ENCODE measurements around the gene OR51V1. TPM values are rescaled to one million over a fixed set of nuclear protein-coding genes. Genes with fewer than 3 reads are reported as not detected.

OR51V1 gene
- polyA plus RNA-seq, 1 donor, result not detected

DNA sequence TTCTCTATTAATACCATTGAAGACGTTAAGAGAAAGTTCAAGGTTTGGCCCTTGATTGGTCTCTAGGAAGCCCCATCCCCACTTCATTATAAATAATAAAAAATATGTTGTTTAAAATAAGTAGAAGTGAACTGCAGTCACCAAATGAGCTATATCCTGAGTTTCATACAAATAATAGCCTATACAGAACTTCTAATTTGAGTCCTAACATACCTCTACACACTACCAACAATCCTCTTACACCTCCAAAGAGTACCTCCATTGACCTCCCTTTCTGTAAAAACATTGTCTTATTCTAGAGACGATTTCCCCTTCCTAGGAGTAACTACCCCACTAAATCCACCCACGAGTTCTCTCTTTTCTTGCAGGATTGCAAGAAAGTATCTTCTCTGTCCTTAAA is 41.0 kb upstream of the OR51V1 start:
- 100% methylated on average over 1 of the region's 3 CpGs for WGBS (ENCODE audit: insufficient coverage, low lambda C conversion rate)
- no peak overlapping the region for H3K27ac ChIP-seq (ENCODE audit: low read length)
- H3K36me3 ChIP-seq (ENCODE audit: control insufficient read depth, insufficient read depth, low read length), result no peaks in the 10 kb centered on the region
- no peak for DNase-seq
- no peaks in the 10 kb centered on the region for H3K4me1 ChIP-seq (ENCODE audit: control insufficient read depth, insufficient read depth, low read length)
- no peak overlapping the region for H3K4me3 ChIP-seq (ENCODE audit: low read length)
- H3K27me3 ChIP-seq (ENCODE audit: control insufficient read depth, insufficient read depth, low read length), result no peaks in the 10 kb centered on the region
- no peaks in the 10 kb centered on the region for H3K9me3 ChIP-seq (ENCODE audit: control insufficient read depth, low read depth, low read length)

DNA sequence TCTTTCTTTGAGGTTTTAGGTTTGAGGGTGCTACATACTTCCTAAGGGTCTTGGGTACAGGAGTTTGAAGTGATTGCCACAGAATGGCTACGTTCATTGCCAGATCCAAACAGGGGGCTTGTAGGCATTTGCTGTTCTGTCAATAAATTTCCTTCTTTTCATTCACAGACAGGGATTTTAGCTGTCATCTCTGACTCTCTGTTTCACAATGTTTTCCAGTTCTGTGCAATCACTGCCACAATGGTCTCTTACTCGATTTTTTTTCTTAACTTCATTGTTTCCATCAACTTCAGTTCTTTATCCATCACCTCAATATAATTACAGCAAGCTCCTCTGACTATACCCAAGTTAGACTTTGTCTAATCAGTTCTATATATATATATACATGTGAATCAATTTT is 40.0 kb upstream of the OR51V1 start:
- Histone ChIP-seq H3K27me3 (ENCODE audit: control insufficient read depth, insufficient read depth, low read length) (no peaks in the 10 kb centered on the region), H3K4me3 (ENCODE audit: low read length) (no peak overlapping the region), H3K36me3 (ENCODE audit: control insufficient read depth, insufficient read depth, low read length) (no peaks in the 10 kb centered on the region), H3K9me3 (ENCODE audit: control insufficient read depth, low read depth, low read length) (no peaks in the 10 kb centered on the region), H3K4me1 (ENCODE audit: control insufficient read depth, insufficient read depth, low read length) (no peaks in the 10 kb centered on the region), H3K27ac (ENCODE audit: low read length) (no peak overlapping the region)
- DNase-seq, result no peak
- WGBS (ENCODE audit: insufficient coverage, low lambda C conversion rate), result 40% methylated on average over 1 of the region's 2 CpGs

DNA sequence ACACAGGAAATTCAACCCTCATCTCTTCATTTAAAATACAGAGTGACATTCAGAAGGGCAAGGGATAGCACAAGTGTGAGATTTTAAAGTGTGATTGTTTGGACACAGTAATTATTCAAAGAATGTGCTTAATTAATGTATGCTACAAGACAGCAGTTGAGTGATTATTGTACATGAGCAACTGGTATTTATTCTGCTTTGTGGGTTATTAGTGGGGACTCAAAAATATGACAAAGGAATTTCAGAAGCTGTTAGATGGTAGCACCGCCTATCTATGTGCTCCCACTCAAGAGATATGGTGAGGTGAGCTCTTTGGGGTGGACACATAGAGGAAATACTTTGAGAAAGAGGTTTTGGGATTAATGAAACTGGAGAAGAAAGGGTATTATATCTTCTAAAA is 39.6 kb upstream of the OR51V1 start:
- no peak for DNase-seq
- no peak overlapping the region for H3K4me3 ChIP-seq (ENCODE audit: low read length)
- H3K4me1 ChIP-seq (ENCODE audit: control insufficient read depth, insufficient read depth, low read length), result no peaks in the 10 kb centered on the region
- H3K36me3 ChIP-seq (ENCODE audit: control insufficient read depth, insufficient read depth, low read length), result no peaks in the 10 kb centered on the region
- no CpG with 5 or more reads among the region's 1 CpG for WGBS (ENCODE audit: insufficient coverage, low lambda C conversion rate)
- no peak overlapping the region for H3K27ac ChIP-seq (ENCODE audit: low read length)
- no peaks in the 10 kb centered on the region for H3K9me3 ChIP-seq (ENCODE audit: control insufficient read depth, low read depth, low read length)
- no peaks in the 10 kb centered on the region for H3K27me3 ChIP-seq (ENCODE audit: control insufficient read depth, insufficient read depth, low read length)

DNA sequence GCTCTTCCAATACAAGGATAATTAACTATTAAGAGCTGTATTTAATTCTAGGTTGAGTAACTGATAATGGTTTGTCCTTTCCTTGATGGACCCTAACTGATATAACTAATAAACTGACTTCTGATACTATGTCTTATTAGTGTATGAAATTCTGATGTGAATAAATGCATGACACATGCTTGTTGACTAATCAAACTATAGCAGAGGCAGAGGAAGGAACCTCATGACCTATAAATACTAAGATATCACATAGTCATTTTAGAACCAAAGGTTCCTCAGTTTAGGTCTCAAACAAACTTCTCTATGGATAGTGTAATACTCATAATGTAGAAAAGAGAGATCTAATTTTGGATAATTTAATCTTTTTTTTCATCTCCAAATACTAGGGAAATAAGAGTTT is 38.6 kb upstream of the OR51V1 start:
- Histone ChIP-seq H3K4me3 (ENCODE audit: low read length) (no peak overlapping the region), H3K9me3 (ENCODE audit: control insufficient read depth, low read depth, low read length) (no peaks in the 10 kb centered on the region), H3K4me1 (ENCODE audit: control insufficient read depth, insufficient read depth, low read length) (no peaks in the 10 kb centered on the region), H3K27me3 (ENCODE audit: control insufficient read depth, insufficient read depth, low read length) (no peaks in the 10 kb centered on the region), H3K27ac (ENCODE audit: low read length) (no peak overlapping the region), H3K36me3 (ENCODE audit: control insufficient read depth, insufficient read depth, low read length) (no peaks in the 10 kb centered on the region)
- DNase-seq, result no peak

DNA sequence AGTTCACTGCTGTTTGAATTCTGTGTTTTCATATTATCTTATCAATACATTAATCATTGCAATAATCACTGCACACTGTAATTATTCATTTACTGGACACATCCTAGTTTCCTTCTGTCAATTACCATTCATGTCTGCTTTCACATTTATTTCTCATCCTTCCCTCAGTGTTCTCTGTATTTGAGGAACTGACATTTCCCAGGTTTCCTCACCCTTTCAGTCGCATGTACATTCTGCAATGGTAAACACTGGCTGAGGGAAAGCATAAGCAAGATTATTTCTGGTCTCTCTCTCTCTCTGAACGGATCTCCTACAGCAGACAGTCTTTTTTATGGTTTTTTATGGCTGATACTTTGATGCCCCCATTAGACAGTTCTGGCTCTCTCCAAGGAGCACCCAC is 38.0 kb upstream of the OR51V1 start:
- WGBS (ENCODE audit: insufficient coverage, low lambda C conversion rate), result 40% methylated on average over 1 of the region's 2 CpGs
- Histone ChIP-seq H3K27ac (ENCODE audit: low read length) (no peak overlapping the region), H3K36me3 (ENCODE audit: control insufficient read depth, insufficient read depth, low read length) (no peaks in the 10 kb centered on the region), H3K27me3 (ENCODE audit: control insufficient read depth, insufficient read depth, low read length) (no peaks in the 10 kb centered on the region), H3K9me3 (ENCODE audit: control insufficient read depth, low read depth, low read length) (no peaks in the 10 kb centered on the region), H3K4me1 (ENCODE audit: control insufficient read depth, insufficient read depth, low read length) (no peaks in the 10 kb centered on the region), H3K4me3 (ENCODE audit: low read length) (no peak overlapping the region)
- DNase-seq, result no peak

DNA sequence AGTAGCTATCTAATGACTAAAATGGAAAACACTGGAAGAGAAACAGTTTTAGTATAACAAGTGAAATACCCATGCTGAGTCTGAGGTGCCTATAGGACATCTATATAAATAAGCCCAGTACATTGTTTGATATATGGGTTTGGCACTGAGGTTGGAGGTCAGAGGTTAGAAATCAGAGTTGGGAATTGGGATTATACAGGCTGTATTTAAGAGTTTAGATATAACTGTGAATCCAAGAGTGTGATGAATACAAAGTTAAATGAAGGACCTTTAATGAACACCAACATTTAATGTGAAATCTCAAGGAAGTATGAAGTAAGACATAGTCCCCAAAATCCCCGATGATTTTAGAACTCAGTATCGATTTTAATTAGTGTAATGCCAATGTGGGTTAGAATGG is 36.9 kb upstream of the OR51V1 start:
- Histone ChIP-seq H3K9me3 (ENCODE audit: control insufficient read depth, low read depth, low read length) (no peaks in the 10 kb centered on the region), H3K27ac (ENCODE audit: low read length) (no peak overlapping the region), H3K27me3 (ENCODE audit: control insufficient read depth, insufficient read depth, low read length) (no peaks in the 10 kb centered on the region), H3K4me3 (ENCODE audit: low read length) (no peak overlapping the region), H3K4me1 (ENCODE audit: control insufficient read depth, insufficient read depth, low read length) (no peaks in the 10 kb centered on the region), H3K36me3 (ENCODE audit: control insufficient read depth, insufficient read depth, low read length) (no peaks in the 10 kb centered on the region)
- 100% methylated on average over 1 of the region's 2 CpGs for WGBS (ENCODE audit: insufficient coverage, low lambda C conversion rate)
- DNase-seq, result no peak

DNA sequence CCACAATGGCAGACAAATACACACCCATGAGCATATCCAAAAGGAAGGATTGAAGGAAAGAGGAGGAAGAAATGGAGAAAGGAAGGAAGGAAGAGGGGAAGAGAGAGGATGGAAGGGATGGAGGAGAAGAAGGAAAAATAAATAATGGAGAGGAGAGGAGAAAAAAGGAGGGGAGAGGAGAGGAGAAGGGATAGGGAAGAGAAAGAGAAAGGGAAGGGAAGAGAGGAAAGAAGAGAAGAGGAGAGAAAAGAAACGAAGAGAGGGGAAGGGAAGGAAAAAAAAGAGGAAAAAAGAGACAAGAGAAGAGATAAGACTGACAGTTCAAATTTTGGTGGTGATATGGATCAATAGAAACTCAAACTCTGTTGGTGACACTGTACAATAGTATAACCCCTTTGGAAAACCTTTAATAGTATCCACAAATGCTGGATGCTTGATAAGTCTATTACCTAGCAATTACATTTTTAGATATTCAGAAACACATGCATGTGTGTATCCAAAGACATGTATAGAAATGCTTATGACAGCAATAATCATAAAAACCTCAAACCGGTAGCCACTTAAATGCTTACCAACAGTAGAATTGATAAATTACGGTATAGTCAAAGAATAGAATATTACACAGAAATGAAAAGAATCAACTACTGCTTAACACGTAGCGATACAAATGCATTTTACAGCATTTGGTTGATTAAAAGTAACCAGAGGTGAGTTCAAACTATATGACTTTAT is 35.0 kb upstream of the OR51V1 start:
- H3K27ac ChIP-seq (ENCODE audit: low read length), result no peak overlapping the region
- WGBS (ENCODE audit: insufficient coverage, low lambda C conversion rate), result 92% methylated on average over 5 of the region's 5 CpGs

DNA sequence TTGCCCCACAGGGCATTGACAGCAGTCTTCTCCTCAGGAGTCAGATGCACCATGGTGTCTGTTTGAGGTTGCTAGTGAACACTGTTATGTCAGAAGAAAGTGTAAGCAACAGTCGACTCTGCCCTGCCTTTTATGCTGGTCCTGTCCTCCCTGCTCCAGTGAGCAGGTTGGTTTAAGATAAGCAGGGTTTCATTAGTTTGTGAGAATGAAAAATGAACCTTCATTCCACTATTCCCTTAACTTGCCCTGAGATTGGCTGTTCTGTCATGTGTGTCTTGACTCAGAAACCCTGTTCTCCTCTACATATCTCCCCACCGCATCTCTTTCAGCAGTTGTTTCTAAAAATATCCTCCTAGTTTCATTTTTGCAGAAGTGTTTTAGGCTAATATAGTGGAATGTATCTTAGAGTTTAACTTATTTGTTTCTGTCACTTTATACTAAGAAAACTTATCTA is 33.9 kb upstream of the OR51V1 start, which contains the start of gene HBD:
TSS of gene HBD (minus strand) at position 103 of the 454 bp plus-strand sequence. CDS start at position 53, 50 bp downstream.
- no CpG with 5 or more reads among the region's 2 CpGs for WGBS (ENCODE audit: insufficient coverage, low lambda C conversion rate)
- no peaks in the 10 kb centered on the region for H3K27me3 ChIP-seq (ENCODE audit: control insufficient read depth, insufficient read depth, low read length)
- no peak for DNase-seq
- no peak within 1 kb of the TSS for H3K27ac ChIP-seq (ENCODE audit: low read length)
- H3K36me3 ChIP-seq (ENCODE audit: control insufficient read depth, insufficient read depth, low read length), result no peaks in the 10 kb centered on the region
- no peaks in the 10 kb centered on the region for H3K4me1 ChIP-seq (ENCODE audit: control insufficient read depth, insufficient read depth, low read length)
- no peak within 1 kb of the TSS for H3K4me3 ChIP-seq (ENCODE audit: low read length)
- no peaks in the 10 kb centered on the region for H3K9me3 ChIP-seq (ENCODE audit: control insufficient read depth, low read depth, low read length)

More for the DNA sequence above, 35.0 kb upstream of the OR51V1 start:
- no peak for DNase-seq
- H3K4me3 ChIP-seq (ENCODE audit: low read length), result no peak overlapping the region
- H3K9me3 ChIP-seq (ENCODE audit: control insufficient read depth, low read depth, low read length), result no peaks in the 10 kb centered on the region
- no peaks in the 10 kb centered on the region for H3K36me3 ChIP-seq (ENCODE audit: control insufficient read depth, insufficient read depth, low read length)
- H3K27me3 ChIP-seq (ENCODE audit: control insufficient read depth, insufficient read depth, low read length), result no peaks in the 10 kb centered on the region
- H3K4me1 ChIP-seq (ENCODE audit: control insufficient read depth, insufficient read depth, low read length), result no peaks in the 10 kb centered on the region

DNA sequence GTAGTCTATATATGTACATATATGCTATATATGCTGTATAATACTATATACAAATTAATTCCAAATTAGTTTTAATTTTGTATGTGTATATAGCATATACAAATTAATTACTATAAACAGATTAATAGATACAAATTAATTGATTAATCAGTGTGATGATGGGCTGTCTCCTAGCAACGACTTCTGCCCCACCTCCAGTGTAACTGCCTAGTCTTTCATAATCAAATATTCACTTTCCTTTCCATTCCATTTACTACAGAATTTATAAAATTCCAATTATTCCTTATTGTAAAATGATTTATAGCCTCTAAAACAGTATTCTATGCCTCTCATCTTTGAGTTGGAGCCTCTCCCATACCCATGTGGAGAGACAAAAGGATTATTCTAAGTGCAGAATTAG is 32.8 kb upstream of the OR51V1 start:
- no peaks in the 10 kb centered on the region for H3K27me3 ChIP-seq (ENCODE audit: control insufficient read depth, insufficient read depth, low read length)
- H3K27ac ChIP-seq (ENCODE audit: low read length), result no peak overlapping the region
- no peak overlapping the region for H3K4me3 ChIP-seq (ENCODE audit: low read length)
- 100% methylated on average over 1 of the region's 1 CpG for WGBS (ENCODE audit: insufficient coverage, low lambda C conversion rate)
- H3K36me3 ChIP-seq (ENCODE audit: control insufficient read depth, insufficient read depth, low read length), result no peaks in the 10 kb centered on the region
- H3K9me3 ChIP-seq (ENCODE audit: control insufficient read depth, low read depth, low read length), result no peaks in the 10 kb centered on the region
- H3K4me1 ChIP-seq (ENCODE audit: control insufficient read depth, insufficient read depth, low read length), result no peaks in the 10 kb centered on the region
- no peak for DNase-seq

DNA sequence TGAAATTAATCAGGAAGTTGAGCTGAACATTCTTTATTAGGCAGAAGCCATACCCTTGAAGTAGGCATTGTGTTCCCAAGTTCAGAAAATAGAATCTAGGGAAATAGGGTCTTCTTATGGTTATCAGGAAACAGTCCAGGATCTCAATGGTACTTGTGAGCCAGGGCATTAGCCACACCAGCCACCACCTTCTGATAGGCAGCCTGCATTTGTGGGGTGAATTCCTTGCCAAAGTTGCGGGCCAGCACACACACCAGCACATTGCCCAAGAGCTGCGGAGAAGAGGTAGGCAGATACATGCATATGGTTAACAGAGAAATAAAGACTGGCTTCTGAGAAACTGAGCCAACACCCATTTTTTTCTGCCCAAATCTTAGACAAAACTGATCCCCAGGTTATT is 32.3 kb upstream of the OR51V1 start:
- Histone ChIP-seq H3K27me3 (ENCODE audit: control insufficient read depth, insufficient read depth, low read length) (no peaks in the 10 kb centered on the region), H3K36me3 (ENCODE audit: control insufficient read depth, insufficient read depth, low read length) (no peaks in the 10 kb centered on the region), H3K27ac (ENCODE audit: low read length) (no peak overlapping the region), H3K4me1 (ENCODE audit: control insufficient read depth, insufficient read depth, low read length) (no peaks in the 10 kb centered on the region), H3K4me3 (ENCODE audit: low read length) (no peak overlapping the region), H3K9me3 (ENCODE audit: control insufficient read depth, low read depth, low read length) (no peaks in the 10 kb centered on the region)
- no peak for DNase-seq
- no CpG with 5 or more reads among the region's 2 CpGs for WGBS (ENCODE audit: insufficient coverage, low lambda C conversion rate)

DNA sequence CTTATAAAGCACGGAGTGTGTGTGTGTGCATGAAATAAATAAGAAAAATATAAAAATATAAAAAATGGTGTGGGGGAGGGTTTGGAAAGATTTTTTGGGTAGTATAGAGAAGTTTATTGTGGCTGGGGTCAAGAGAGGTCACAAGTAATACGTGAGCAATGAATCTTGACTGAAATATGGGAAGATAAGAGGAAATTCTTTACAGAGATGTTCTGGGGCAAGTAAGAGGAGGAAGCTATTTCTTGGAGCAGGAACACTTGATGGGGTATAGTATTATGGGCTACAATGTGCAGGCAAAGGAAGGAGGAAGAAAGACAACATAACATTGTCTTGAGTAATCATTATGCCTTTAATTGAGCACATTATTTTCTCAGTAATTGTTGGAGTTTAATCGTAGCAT is 31.7 kb upstream of the OR51V1 start:
- H3K27ac ChIP-seq (ENCODE audit: low read length), result no peak overlapping the region
- WGBS (ENCODE audit: insufficient coverage, low lambda C conversion rate), result 91% methylated on average over 2 of the region's 3 CpGs

More for the DNA sequence above, 31.7 kb upstream of the OR51V1 start:
- Histone ChIP-seq H3K36me3 (ENCODE audit: control insufficient read depth, insufficient read depth, low read length) (no peaks in the 10 kb centered on the region), H3K27me3 (ENCODE audit: control insufficient read depth, insufficient read depth, low read length) (no peaks in the 10 kb centered on the region), H3K9me3 (ENCODE audit: control insufficient read depth, low read depth, low read length) (no peaks in the 10 kb centered on the region), H3K4me1 (ENCODE audit: control insufficient read depth, insufficient read depth, low read length) (no peaks in the 10 kb centered on the region), H3K4me3 (ENCODE audit: low read length) (no peak overlapping the region)
- DNase-seq, result no peak
